ENCODE measurements around the gene OTX1. TPM values are rescaled to one million over a fixed set of nuclear protein-coding genes. Genes with fewer than 3 reads are reported as not detected.

OTX1 gene
- total and polyA plus RNA-seq, 2 donors (not counting 1 experiment from before 2014, with no cell fraction given) = not detected

DNA sequence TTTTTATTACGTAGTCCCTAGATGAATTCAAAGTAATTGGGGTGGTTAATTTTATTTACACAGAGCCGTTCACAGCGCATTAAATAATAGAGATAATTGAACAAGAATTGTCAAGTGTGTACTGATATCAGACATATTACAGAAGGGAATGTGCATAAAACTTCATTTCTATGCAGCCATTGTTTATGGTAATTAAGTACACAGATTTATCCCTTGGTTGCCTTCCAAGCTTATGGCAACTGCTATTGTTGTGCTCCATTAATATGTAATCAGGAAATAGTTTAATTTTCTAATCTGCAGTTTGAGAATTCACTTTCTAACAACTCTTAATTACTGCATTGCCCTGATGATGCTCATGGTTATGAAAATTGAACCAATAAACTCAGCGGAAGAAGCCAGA is 47.3 kb upstream of the OTX1 start:
- H3K4me3 ChIP-seq (ENCODE audit: control extremely low read depth in 1 of 5, extremely low read depth in 1 of 5, insufficient read depth in 1 of 5, low read depth in 2 of 5, low read length in 4 of 5) = no peak overlapping the region
- H2AFZ ChIP-seq (ENCODE audit: insufficient read depth, low read depth, low read length, poor library complexity, severe bottlenecking) = no peak overlapping the region
- H3K4me1 Mint-ChIP-seq = no peaks in the 10 kb centered on the region
- no peak overlapping the region for H3K9ac ChIP-seq (ENCODE audit: low read length)
- no CpG with 5 or more reads among the region's 4 CpGs for WGBS (ENCODE audit: insufficient coverage)
- no peaks in the 10 kb centered on the region for H3K36me3 ChIP-seq (replicated peaks in 1 of 2; ENCODE audit: control extremely low read depth in 1 of 2, control insufficient read depth in 1 of 2, extremely low read depth in 1 of 2, insufficient read depth in 2 of 2, low read length in 1 of 2)
- H3K27ac Mint-ChIP-seq = no peak overlapping the region
- intact Hi-C loops (cut with micrococcal nuclease) = no loop called here
- H3K9me3 ChIP-seq (ENCODE audit: control extremely low read depth in 1 of 3, control insufficient read depth in 2 of 3, insufficient read depth in 1 of 3, low read length in 2 of 3) = no peaks in the 10 kb centered on the region
- no peak overlapping the region for H3K4me2 ChIP-seq (replicated peaks; ENCODE audit: low read depth, low read length, poor library complexity, severe bottlenecking)
- H3K27me3 Mint-ChIP-seq = no peaks in the 10 kb centered on the region
- H3K4me1 ChIP-seq (ENCODE audit: control insufficient read depth in 2 of 2, insufficient read depth in 2 of 2, low read length in 2 of 2) = no peaks in the 10 kb centered on the region
- ChIA-PET POLR2A (no interaction called here), CTCF (interaction anchor here (0.6 kb wide), 1 partner anchor 95 kb away, joined by 3 read pairs; no protein-coding TSS in a partner anchor)
- H3K79me2 ChIP-seq (ENCODE audit: control insufficient read depth, insufficient read depth, low read length) = no peaks in the 10 kb centered on the region
- ATAC-seq (ENCODE audit: low read depth) (no peak), DNase-seq (no peak)
- no peak overlapping the region for H3K4me3 Mint-ChIP-seq
- peaks cover 2% of the 10 kb centered on the region for H3K9me3 Mint-ChIP-seq (ENCODE audit: insufficient read depth)
- no peaks in the 10 kb centered on the region for H3K27me3 ChIP-seq (replicated peaks in 1 of 4; ENCODE audit: control extremely low read depth in 1 of 4, control insufficient read depth in 3 of 4, insufficient read depth in 4 of 4, low read length in 3 of 4)
- no peak overlapping the region for H3K27ac ChIP-seq (ENCODE audit: low read length in 2 of 2)
- no peaks in the 10 kb centered on the region for H4K20me1 ChIP-seq (ENCODE audit: control insufficient read depth, insufficient read depth, low read length, poor library complexity, severe bottlenecking)
- TF ChIP-seq, protein P1, sequence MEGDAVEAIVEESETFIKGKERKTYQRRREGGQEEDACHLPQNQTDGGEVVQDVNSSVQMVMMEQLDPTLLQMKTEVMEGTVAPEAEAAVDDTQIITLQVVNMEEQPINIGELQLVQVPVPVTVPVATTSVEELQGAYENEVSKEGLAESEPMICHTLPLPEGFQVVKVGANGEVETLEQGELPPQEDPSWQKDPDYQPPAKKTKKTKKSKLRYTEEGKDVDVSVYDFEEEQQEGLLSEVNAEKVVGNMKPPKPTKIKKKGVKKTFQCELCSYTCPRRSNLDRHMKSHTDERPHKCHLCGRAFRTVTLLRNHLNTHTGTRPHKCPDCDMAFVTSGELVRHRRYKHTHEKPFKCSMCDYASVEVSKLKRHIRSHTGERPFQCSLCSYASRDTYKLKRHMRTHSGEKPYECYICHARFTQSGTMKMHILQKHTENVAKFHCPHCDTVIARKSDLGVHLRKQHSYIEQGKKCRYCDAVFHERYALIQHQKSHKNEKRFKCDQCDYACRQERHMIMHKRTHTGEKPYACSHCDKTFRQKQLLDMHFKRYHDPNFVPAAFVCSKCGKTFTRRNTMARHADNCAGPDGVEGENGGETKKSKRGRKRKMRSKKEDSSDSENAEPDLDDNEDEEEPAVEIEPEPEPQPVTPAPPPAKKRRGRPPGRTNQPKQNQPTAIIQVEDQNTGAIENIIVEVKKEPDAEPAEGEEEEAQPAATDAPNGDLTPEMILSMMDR (IDR thresholded peaks at IDR 0.05) = no peak
- no peak for TF ChIP-seq EZH2 (IDR thresholded peaks at IDR 0.05; ENCODE audit: borderline replicate concordance, insufficient read depth, low read depth, low read length, poor library complexity, severe bottlenecking)

DNA sequence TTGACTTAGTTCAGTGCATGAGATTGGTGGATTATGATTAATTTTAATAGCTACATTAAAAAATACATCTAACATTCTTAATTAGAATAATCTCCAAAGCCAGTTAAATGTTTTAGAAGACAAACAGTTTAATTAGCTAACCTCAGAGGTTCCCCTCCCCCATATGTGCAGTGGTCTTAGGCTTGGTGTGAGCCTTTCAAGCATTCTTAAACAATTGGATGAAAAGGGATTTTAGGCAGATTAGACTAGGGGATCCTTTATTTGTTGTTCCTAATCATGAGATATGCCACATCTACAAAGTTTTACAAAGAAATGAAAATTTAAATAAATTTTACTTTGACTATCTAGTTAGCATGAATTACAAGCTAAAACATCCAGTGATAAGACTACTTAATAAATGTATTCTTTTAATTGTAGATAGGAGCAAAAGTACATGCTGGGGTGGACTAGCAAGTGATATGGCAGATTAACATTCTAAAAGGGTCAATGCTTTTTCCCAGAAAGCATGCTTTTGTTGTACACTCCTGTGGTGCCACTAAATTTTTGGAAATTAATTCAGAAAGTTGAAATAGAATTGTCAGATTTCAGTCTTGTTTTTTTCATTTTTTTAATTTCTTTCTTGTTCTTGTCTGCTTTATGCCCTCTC is 42.7 kb upstream of the OTX1 start:
- Histone ChIP-seq H3K4me3 (ENCODE audit: control extremely low read depth in 1 of 5, extremely low read depth in 1 of 5, insufficient read depth in 1 of 5, low read depth in 2 of 5, low read length in 4 of 5) (no peak overlapping the region), H3K79me2 (ENCODE audit: control insufficient read depth, insufficient read depth, low read length) (no peaks in the 10 kb centered on the region), H3K9ac (ENCODE audit: low read length) (no peak overlapping the region), H2AFZ (ENCODE audit: insufficient read depth, low read depth, low read length, poor library complexity, severe bottlenecking) (no peak overlapping the region), H3K36me3 (replicated peaks in 1 of 2; ENCODE audit: control extremely low read depth in 1 of 2, control insufficient read depth in 1 of 2, extremely low read depth in 1 of 2, insufficient read depth in 2 of 2, low read length in 1 of 2) (no peaks in the 10 kb centered on the region), H3K27ac (ENCODE audit: low read length in 2 of 2) (no peak overlapping the region), H3K4me2 (replicated peaks; ENCODE audit: low read depth, low read length, poor library complexity, severe bottlenecking) (no peak overlapping the region), H3K4me1 (ENCODE audit: control insufficient read depth in 2 of 2, insufficient read depth in 2 of 2, low read length in 2 of 2) (no peaks in the 10 kb centered on the region), H3K27me3 (replicated peaks in 1 of 4; ENCODE audit: control extremely low read depth in 1 of 4, control insufficient read depth in 3 of 4, insufficient read depth in 4 of 4, low read length in 3 of 4) (no peaks in the 10 kb centered on the region), H4K20me1 (ENCODE audit: control insufficient read depth, insufficient read depth, low read length, poor library complexity, severe bottlenecking) (no peaks in the 10 kb centered on the region), H3K9me3 (ENCODE audit: control extremely low read depth in 1 of 3, control insufficient read depth in 2 of 3, insufficient read depth in 1 of 3, low read length in 2 of 3) (no peaks in the 10 kb centered on the region)
- Mint-ChIP-seq H3K27ac (no peak overlapping the region), H3K4me1 (no peaks in the 10 kb centered on the region), H3K4me3 (no peak overlapping the region), H3K9me3 (ENCODE audit: insufficient read depth) (no peaks in the 10 kb centered on the region), H3K27me3 (no peaks in the 10 kb centered on the region)
- ATAC-seq (ENCODE audit: low read depth) (no peak), DNase-seq (no peak)
- TF ChIP-seq, protein P1 (IDR thresholded peaks at IDR 0.05) = no peak
- no peak for TF ChIP-seq EZH2 (IDR thresholded peaks at IDR 0.05; ENCODE audit: borderline replicate concordance, insufficient read depth, low read depth, low read length, poor library complexity, severe bottlenecking)
- ChIA-PET CTCF (no interaction called here), POLR2A (no interaction called here)
- intact Hi-C loops (cut with micrococcal nuclease) = no loop called here

All from B cell (primary cell).